HG03457 (cell line): Measurements from ENCODE around the gene SHD.
"Not testable (repeated sequence)": the region's sequence is repeated elsewhere in the genome, so short reads cannot be mapped to it uniquely, and the experiment has no call there.

Source experiments
- ATAC-seq: cut with Tn5 transposase; IDR thresholded peaks from one replicate; pipeline ENCODE4 v1.9.1; 2021; ENCODE audit warnings: moderate number of reproducible peaks; ENCODE audit not compliant: unreplicated experiment

SHD gene

GRCh38 chr19:4326215-4326836 lies 47.3 kb downstream of the SHD start:
- no peak for ATAC-seq

DNA sequence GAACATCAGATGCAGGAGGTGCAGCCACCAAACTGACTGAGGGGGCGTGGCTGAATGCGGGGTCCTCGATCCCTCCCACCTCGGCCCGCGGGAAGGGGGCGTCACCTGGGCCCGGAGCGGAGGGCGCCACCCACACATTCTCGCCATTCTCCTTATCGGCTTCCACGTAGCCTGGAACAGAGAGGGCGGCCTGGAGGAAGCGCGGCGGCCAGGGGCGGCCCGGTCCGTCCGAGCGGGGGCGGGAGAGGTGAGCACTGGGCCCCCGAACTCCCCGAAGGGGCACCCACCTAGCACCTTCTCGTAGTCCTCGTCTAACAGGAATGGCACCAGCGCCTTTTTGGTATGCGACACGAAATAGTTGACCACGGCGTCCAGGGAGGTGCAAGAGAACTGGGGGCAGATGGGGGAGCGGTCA lies 47.8 kb downstream of the SHD start:
- ATAC-seq: no peak

- no peak for ATAC-seq
Observed at GRCh38 chr19:4327252-4327876, 48.3 kb downstream of the SHD start.

- ATAC-seq: no peak
Observed at GRCh38 chr19:4327877-4328242, 48.8 kb downstream of the SHD start.

DNA sequence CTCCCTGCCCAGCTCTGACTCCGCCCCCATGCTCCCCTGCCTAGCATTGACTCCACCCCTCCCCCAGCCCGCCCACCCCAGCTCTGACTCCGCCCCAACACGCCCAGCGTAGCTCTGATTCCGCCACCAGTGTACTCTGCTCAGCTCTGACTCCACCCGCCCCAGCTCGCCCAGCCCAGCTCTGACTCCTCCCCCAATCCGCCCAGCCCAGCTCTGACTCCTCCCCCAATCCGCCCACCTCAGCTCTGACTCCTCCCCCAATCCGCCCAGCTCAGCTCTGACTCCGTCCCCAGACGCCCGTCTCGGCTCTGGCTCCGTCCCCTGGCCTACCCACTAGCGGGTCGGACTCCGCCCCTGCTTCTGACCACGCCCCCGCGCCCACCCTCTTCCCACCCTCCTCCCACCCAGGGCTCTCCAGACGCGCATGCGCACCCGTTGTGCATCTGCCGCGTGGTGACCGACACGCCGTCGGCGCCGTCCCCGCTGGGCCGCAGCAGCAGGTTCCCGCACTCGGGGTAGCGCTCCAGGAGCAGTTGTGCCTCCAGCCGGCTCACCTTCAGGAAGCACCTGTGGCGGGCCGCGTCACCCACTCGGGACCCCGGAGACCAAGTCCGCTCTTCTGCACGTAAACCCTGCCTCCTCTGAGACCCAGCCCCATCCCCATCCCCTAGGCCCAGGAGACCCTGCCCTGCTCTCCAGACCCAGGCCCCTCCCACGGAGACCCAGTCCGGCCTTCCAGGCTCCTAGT lies 49.4 kb downstream of the SHD start:
- peak; percentile 61 for ATAC-seq

DNA sequence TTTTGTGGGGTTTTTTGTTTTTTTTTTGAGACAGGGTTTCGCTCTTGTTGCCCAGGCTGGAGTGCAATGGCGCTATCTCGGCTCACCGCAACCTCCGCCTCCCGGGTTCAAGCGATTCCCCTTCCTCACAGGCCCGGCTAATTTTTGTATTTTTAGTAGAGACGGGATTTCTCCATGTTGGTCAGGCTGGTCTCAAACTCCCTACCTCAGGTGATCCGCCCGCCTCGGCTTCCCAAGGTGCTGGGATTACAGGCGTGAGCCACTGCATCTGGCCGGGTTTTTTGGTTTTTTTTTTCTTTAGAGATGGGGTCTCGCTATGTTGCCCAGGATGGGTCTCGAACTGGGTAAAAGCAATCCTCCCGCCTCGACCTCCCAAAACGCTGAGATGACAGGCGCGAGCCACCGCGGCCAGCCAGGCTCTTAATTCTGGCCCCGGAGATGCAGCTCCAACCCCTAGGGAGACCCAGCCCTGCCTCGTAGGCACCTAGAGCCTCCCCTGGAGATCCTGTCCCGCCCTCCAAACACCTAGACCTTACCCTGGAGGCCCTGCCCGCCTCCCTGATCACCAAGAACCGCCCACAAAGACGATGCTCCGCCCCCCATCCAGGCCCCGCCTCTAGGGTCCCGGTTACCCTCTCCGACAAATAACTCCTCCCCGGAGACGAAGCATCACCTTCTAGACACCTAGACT lies 50.1 kb downstream of the SHD start:
- not testable (repeated sequence) for ATAC-seq

DNA sequence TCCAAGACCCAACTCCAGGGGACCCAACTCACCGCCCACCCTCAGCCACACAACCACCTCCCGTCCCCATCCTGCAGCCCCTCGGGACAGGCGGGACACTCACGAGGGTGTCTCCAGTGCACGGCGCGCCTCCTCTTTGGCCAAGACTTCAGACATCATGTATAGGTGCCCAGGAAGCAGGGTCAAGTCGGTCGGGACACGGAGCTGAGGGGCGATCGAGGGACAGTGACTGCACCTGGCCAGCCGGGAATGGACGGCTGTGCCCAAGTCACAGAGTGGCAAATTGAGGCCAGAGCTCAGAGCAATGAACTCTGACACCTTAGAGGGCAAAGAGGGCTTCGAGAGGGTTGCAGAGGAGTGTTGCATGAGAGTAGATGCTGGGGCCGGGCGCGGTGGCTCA lies 50.8 kb downstream of the SHD start:
- no peak for ATAC-seq

DNA sequence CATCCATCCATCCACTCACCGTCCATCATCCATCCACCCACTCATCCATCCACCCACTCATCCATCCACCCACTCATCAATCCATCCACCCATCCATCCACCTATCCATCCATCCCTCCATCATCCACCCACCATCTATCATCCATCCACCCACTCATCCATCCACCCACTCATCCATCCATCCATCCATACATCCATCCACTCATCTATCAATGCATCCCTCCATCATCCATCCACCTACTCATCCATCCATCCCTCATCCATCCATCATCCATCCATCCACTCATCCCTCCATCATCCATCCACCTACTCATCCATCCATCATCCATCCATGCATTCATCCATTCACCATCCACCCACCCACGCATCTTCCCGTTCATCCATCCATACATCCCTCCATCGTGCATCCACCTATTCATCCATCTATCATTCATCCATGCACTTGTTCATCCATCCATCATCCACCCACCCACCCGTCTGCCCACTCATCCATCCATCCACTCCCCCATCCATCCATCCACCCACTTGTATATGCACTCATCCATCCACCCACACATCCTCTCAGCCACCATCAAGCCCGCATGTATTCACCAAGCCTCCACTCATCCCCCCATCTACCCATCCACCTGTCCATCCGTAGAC lies 56.0 kb downstream of the SHD start:
- no peak for ATAC-seq

DNA sequence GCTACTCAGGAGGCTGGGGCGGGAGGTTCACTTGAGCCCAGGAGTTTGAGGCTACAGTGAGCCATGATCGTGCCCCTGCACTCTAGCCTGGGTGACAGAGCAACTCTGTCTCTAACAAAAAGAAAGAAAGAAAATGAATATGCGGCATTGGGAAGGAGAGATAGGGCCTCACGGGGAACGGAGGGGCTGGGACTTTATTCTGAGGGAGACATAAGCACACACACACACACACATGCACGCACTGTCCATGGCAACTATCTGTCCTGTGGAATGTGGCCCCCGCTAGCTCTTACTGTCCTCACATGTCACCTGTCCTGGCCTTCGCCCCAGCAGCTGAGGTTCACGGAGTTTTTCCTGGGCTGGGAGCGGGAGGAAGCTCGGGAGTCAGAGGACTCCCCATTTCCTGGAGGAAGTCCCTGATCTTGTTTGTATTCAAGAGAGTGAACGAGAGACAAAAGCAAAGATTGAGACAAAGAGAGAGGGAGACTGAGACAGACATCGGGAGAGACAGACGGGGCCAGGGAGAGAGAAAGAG lies 58.9 kb downstream of the SHD start:
- ATAC-seq: no peak

- ATAC-seq: no peak
Observed at GRCh38 chr19:4338441-4339355, 59.6 kb downstream of the SHD start, which contains the start of gene STAP2. Gene STAP2 (minus strand): TSS chr19:4338827. CDS start chr19:4338753, 74 bp downstream.
